Psoas muscle (tissue), 8 donors: ENCODE data around the gene YTHDF1. TPM values are rescaled to one million over a fixed set of nuclear protein-coding genes. Genes with fewer than 3 reads are reported as not detected.

Experiments
- ATAC-seq, 4 donors: fragments of 200-7000 bp; cut with Tn5 transposase; one replicate each; pipeline ENCODE4 v1.9.1; 2020; ENCODE audit warnings: moderate library complexity in 3 of 4, mild to moderate bottlenecking in 2 of 4
- DNase-seq, 2 donors: peaks; one replicate each; pipeline ENCODE4 v3.0.0-alpha.2; 2020
- H3K27ac ChIP-seq: fragments of 200-600 bp; one replicate; pipeline ENCODE4 v1.8.0; 2022
- H3K27me3 ChIP-seq, 3 donors: fragments of 200-600 bp in 1 of 3; one replicate each; pipeline versions ENCODE4 v1.6.1 to v1.8.0; 2013 to 2022; ENCODE audit warnings: low read length in 2 of 3, mild to moderate bottlenecking in 2 of 3, moderate library complexity in 1 of 3; ENCODE audit not compliant: insufficient read depth in 3 of 3
- H3K36me3 ChIP-seq, 2 donors: fragments of 200-600 bp in 1 of 2; one replicate each; pipeline versions ENCODE4 v1.6.1 to v1.8.0; 2013 to 2022; ENCODE audit warnings: low read depth in 1 of 2, mild to moderate bottlenecking in 1 of 2, moderate library complexity in 1 of 2; ENCODE audit not compliant: insufficient read depth in 1 of 2
- H3K4me1 ChIP-seq: fragments of 200-600 bp; one replicate; pipeline ENCODE4 v1.8.0; 2022
- H3K4me3 ChIP-seq: fragments of 200-600 bp; one replicate; pipeline ENCODE4 v1.8.0; 2022; ENCODE audit warnings: mild to moderate bottlenecking
- H3K9me3 ChIP-seq: fragments of 200-600 bp; one replicate; pipeline ENCODE4 v1.8.0; 2022
- WGBS, 3 donors: extraction: QIAGEN DNeasy Blood & Tissue Kit; methylation state at CpG; one replicate each; pipeline versions ENCODE4 v1.1.6 to v1.1.7; 2013; 5-methylcytosine and 5-hydroxymethylcytosine counted together
- intact Hi-C, 2 donors: fragments of 100-400 bp; cut with DNase I; formaldehyde crosslinking; loops; one replicate each; pipeline versions ENCODE4 v1.11.0 to v1.14.2; 2022
- polyA plus RNA-seq, 3 donors: library from polyadenylated mRNA; stranded (reverse); fragments of 200-250 nt; gene quantifications; one replicate each; pipeline ENCODE4 v1.2.3, GENCODE V29; 2013
- total RNA-seq, 4 donors: library from RNA; stranded (reverse); fragmentation: NEBNext Ultra II Directional in 2 of 4; extraction: Animal tissue kit (Norgen Biotek cat#: 25700) in 2 of 4; gene quantifications; one replicate each; pipeline versions ENCODE4 v1.2.1 to v1.2.4, GENCODE V29; 2021 to 2023
- TF ChIP-seq, protein P1 (sequence below): fragments of 200-600 bp; IDR thresholded peaks from one replicate; pipeline ENCODE4 v1.8.0; 2022; ENCODE audit warnings: antibody characterized with exemption
- donor health status: healthy with polysubstance abuse.
- donor health status: DM: no; HTN: no; CAD: no; lungs with moderate emphysema.
- donor health status: Bipolar disorder and iron deficiency.
- donor health status: healthy.
- donor health status: DM: yes; HTN: yes; CAD: no.
- donor health status: DM: no; HTN: no; CAD: no.
- donor health status: DM: no; HTN: no; CAD: no.
- donor health status: DM: yes; HTN: yes; CAD: no.

The YTHDF1 gene
- total and polyA plus RNA-seq, 7 donors, result 27.4 to 52.1 (median 45.8) TPM

GRCh38 chr20:63178889-63179686 lies 36.8 kb downstream of the YTHDF1 start:
- Histone ChIP-seq H3K27me3 (peaks cover 0 to 94% (median 50%) of the 10 kb centered on the region in 3 donors), H3K9me3 (no peaks in the 10 kb centered on the region), H3K4me3 (peak overlapping the region; percentile 49), H3K27ac (no peak overlapping the region), H3K36me3 (no peaks in the 10 kb centered on the region), H3K4me1 (peaks cover 13% of the 10 kb centered on the region)
- WGBS, 3 donors, result 1% methylated on average over 48 to 74 of the region's 74 CpGs
- intact Hi-C loops, result loop anchor here in 1 of 2 donors (1.0 kb wide), 1 partner anchor 123 kb away; no protein-coding TSS in a partner anchor
- TF ChIP-seq, protein P1, sequence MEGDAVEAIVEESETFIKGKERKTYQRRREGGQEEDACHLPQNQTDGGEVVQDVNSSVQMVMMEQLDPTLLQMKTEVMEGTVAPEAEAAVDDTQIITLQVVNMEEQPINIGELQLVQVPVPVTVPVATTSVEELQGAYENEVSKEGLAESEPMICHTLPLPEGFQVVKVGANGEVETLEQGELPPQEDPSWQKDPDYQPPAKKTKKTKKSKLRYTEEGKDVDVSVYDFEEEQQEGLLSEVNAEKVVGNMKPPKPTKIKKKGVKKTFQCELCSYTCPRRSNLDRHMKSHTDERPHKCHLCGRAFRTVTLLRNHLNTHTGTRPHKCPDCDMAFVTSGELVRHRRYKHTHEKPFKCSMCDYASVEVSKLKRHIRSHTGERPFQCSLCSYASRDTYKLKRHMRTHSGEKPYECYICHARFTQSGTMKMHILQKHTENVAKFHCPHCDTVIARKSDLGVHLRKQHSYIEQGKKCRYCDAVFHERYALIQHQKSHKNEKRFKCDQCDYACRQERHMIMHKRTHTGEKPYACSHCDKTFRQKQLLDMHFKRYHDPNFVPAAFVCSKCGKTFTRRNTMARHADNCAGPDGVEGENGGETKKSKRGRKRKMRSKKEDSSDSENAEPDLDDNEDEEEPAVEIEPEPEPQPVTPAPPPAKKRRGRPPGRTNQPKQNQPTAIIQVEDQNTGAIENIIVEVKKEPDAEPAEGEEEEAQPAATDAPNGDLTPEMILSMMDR, result peak; percentile 50
- ATAC-seq, result peak in 3 of 4 donors; percentile 56 to 66 (median 57)
- DNase-seq, result peak; percentile 29 to 69

DNA sequence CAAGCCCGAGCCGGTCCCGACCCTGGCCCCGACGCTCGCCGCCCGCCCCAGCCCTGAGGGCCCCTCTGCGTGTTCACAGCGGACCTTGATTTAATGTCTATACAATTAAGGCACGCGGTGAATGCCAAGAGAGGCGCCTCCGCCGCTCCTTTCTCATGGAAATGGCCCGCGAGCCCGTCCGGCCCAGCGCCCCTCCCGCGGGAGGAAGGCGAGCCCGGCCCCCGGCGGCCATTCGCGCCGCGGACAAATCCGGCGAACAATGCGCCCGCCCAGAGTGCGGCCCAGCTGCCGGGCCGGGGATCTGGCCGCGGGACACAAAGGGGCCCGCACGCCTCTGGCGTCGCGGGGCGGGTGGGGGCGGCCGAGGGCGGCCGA lies 37.5 kb downstream of the YTHDF1 start:
- no peak overlapping the region for H3K27ac ChIP-seq
- ATAC-seq (no peak), DNase-seq (no peak)
- WGBS, 3 donors, result 1 to 3% (median 1%) methylated on average over 24 to 49 of the region's 49 CpGs
- no peaks in the 10 kb centered on the region for H3K9me3 ChIP-seq
- TF ChIP-seq, protein P1, result no peak
- H3K27me3 ChIP-seq, result peaks cover 0 to 96% (median 52%) of the 10 kb centered on the region in 3 donors
- peak overlapping the region; percentile 32 for H3K4me3 ChIP-seq
- no peaks in the 10 kb centered on the region for H3K36me3 ChIP-seq
- H3K4me1 ChIP-seq, result peaks cover 13% of the 10 kb centered on the region
- intact Hi-C loops, result no loop called here

- WGBS, 3 donors, result 1% methylated on average over 47 to 90 of the region's 90 CpGs
- peak overlapping the region; percentile 32 for H3K4me3 ChIP-seq
- ATAC-seq (no peak), DNase-seq (no peak)
- H3K27me3 ChIP-seq, result peaks cover 0 to 96% (median 53%) of the 10 kb centered on the region in 3 donors
- no peaks in the 10 kb centered on the region for H3K36me3 ChIP-seq
- intact Hi-C loops, result no loop called here
- H3K9me3 ChIP-seq, result no peaks in the 10 kb centered on the region
- H3K4me1 ChIP-seq, result peaks cover 13% of the 10 kb centered on the region
- H3K27ac ChIP-seq, result no peak overlapping the region
- TF ChIP-seq, protein P1, result no peak
These were observed 38.0 kb downstream of the YTHDF1 start for GRCh38 chr20:63177785-63178445.

DNA sequence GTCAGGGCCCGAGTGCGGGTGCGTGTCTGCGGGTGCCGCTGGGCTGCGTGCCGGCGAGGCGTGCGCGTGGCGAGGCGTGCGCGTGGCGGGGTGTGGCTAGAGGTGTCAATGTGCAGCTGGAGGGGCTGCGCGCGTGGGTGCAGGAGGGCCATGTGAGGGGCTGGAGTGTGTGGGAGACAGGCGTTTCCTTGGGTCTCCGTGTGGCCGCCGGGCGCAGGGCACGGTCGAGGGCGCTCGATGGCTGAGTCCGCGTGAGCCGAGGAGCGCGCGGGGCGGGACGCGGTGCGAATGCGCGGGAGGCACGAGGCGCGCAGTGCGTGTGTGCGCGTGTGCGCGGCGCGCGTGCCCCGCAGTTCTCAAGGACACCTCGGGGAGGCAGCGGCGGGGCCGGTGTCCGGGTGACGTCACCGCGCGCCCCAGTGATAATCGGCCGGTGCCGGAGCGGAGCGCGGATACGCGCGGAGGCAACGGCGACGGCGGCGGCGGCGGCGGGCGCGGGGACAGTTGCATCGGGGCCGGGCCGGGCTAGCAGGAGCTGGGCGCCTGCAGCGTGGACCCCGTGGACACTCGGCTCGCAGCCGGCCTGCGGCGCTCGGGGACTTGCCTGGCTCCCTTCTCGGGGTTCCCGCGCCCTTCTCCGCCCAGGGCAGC lies 38.7 kb downstream of the YTHDF1 start:
- H3K27me3 ChIP-seq, result peaks cover 0 to 96% (median 57%) of the 10 kb centered on the region in 3 donors
- peak overlapping the region; percentile 25 for H3K4me3 ChIP-seq
- TF ChIP-seq, protein P1, result no peak
- DNase-seq, result peak in 1 of 2 donors; percentile 44
- peaks cover 13% of the 10 kb centered on the region for H3K4me1 ChIP-seq
- H3K36me3 ChIP-seq, result no peaks in the 10 kb centered on the region
- WGBS, 3 donors, result 2% methylated on average over 50 to 96 of the region's 96 CpGs
- H3K9me3 ChIP-seq, result no peaks in the 10 kb centered on the region
- intact Hi-C loops, result no loop called here
- no peak for ATAC-seq
- H3K27ac ChIP-seq, result no peak overlapping the region
